Measurements from ENCODE around the gene KRTAP10-3. TPM values are rescaled to one million over a fixed set of nuclear protein-coding genes. Genes with fewer than 3 reads are reported as not detected.

KRTAP10-3 gene
- total and polyA plus RNA-seq, 2 of the 13 experiments (the other 11 are each of a cell fraction or from before 2014, with no cell fraction given), result not detected

DNA sequence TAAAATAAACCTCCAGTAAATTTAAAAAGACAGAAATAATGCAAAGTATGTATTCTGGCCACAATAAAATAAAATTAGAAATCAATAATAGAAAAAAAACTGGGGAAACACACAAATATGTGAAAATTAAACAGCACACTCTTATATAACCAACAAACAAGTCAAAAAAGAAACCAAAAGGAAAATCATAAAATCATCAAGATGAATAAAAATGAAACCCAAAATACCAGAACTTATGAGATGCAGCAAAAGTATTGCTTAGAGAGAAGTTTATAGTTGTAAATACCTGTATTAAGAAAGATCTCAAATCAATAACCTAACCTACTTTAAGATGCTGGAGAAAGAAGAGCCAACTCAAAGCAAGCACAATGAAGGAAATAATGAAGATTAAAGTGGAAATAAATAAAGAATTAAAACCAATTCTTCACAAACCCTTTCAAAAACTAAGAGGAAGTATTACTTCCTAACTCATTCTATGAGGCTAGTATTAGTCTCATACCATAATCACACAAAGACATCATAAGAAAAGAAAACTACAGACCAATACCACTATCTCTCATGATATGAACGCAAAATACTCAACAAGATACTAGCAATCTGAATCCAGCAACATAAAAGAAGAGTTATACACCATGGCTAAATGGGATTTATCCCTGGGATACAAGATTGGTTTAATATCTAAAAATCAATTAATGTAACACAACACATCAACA lies 6.4 kb upstream of the KRTAP10-3 start:
- no TSS peak for BruUV-seq (replicated peaks)
- Histone ChIP-seq H3K27ac (ENCODE audit: extremely low read length, insufficient read depth, low read length) (no peak overlapping the region), H2AFZ (ENCODE audit: low read length) (no peak overlapping the region), H3K79me2 (ENCODE audit: insufficient read depth, low read length) (no peaks in the 10 kb centered on the region), H4K20me1 (ENCODE audit: insufficient read depth, low read length) (no peaks in the 10 kb centered on the region), H3K4me2 (ENCODE audit: low read depth, low read length) (no peak overlapping the region), H3K9ac (ENCODE audit: insufficient read depth, low read depth, low read length) (no peak overlapping the region), H3K36me3 (replicated peaks in 1 of 2; ENCODE audit: control insufficient read depth in 1 of 2, insufficient read depth in 2 of 2, low read length in 2 of 2) (no peaks in the 10 kb centered on the region), H3K27me3 (ENCODE audit: control insufficient read depth in 1 of 2, insufficient read depth in 2 of 2, low read length in 2 of 2) (no peaks in the 10 kb centered on the region; a peak in 1 of 5 replicates), H3K4me3 (replicated peaks in 1 of 3; ENCODE audit: insufficient read depth in 1 of 3, low read depth in 2 of 3, low read length in 3 of 3) (no peak overlapping the region), H3K9me3 (ENCODE audit: low read length) (no peaks in the 10 kb centered on the region), H3K4me1 (ENCODE audit: insufficient read depth, low read length) (no peaks in the 10 kb centered on the region)
- intact Hi-C loops (cut with micrococcal nuclease; ENCODE audit: unreplicated experiment) (no loop called here), in situ Hi-C loops (cut with HindIII; ENCODE audit: extremely low pct_ligation_motif_present, low pct_unique_long_range_greater_than_20kb) (no loop called here)
- ATAC-seq (no peak), FAIRE-seq (no peak), DNase-seq (ENCODE audit: low spot score) (no peak)
- ChIA-PET POLR2A (no interaction called here), CTCF (ENCODE audit: low intra/inter-chr PET ratio, low total read pairs) (no interaction called here)
- 0% methylated on average over 1 of the region's 1 CpG for WGBS (ENCODE audit: low lambda C conversion rate)
- TF ChIP-seq PRMT3 (CRISPR knock-in tag; IDR thresholded peaks at IDR 0.05; ENCODE audit: borderline replicate concordance, low read depth) (no peak), ZFP90 (CRISPR knock-in tag; IDR thresholded peaks at IDR 0.05; ENCODE audit: borderline replicate concordance) (no peak), WIZ (CRISPR knock-in tag; IDR thresholded peaks at IDR 0.05) (no peak), RELA (CRISPR knock-in tag; IDR thresholded peaks at IDR 0.05) (no peak)
- TF ChIP-seq, protein P1, sequence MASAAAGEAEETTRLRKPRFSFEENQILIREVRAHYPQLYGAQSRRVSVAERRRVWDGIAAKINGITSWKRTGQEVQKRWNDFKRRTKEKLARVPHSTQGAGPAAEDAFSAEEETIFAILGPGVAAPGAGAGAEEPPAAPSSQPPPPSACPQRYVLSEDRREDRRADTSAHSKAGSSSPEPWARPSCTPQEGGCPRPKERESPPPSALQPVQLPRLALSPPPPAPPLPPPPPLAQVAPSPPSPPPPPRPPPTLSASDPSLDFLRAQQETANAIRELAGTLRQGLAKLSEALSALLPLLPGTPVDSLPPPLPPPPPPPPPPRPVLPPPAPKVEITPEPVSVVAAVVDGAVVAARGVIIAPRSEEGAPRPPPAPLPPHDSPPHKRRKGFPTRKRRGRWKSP (CRISPR knock-in tag; IDR thresholded peaks at IDR 0.05), result no peak
- TF ChIP-seq, protein P2, sequence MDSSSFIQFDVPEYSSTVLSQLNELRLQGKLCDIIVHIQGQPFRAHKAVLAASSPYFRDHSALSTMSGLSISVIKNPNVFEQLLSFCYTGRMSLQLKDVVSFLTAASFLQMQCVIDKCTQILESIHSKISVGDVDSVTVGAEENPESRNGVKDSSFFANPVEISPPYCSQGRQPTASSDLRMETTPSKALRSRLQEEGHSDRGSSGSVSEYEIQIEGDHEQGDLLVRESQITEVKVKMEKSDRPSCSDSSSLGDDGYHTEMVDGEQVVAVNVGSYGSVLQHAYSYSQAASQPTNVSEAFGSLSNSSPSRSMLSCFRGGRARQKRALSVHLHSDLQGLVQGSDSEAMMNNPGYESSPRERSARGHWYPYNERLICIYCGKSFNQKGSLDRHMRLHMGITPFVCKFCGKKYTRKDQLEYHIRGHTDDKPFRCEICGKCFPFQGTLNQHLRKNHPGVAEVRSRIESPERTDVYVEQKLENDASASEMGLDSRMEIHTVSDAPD (CRISPR knock-in tag; IDR thresholded peaks at IDR 0.05), result no peak
- TF ChIP-seq, protein P3, sequence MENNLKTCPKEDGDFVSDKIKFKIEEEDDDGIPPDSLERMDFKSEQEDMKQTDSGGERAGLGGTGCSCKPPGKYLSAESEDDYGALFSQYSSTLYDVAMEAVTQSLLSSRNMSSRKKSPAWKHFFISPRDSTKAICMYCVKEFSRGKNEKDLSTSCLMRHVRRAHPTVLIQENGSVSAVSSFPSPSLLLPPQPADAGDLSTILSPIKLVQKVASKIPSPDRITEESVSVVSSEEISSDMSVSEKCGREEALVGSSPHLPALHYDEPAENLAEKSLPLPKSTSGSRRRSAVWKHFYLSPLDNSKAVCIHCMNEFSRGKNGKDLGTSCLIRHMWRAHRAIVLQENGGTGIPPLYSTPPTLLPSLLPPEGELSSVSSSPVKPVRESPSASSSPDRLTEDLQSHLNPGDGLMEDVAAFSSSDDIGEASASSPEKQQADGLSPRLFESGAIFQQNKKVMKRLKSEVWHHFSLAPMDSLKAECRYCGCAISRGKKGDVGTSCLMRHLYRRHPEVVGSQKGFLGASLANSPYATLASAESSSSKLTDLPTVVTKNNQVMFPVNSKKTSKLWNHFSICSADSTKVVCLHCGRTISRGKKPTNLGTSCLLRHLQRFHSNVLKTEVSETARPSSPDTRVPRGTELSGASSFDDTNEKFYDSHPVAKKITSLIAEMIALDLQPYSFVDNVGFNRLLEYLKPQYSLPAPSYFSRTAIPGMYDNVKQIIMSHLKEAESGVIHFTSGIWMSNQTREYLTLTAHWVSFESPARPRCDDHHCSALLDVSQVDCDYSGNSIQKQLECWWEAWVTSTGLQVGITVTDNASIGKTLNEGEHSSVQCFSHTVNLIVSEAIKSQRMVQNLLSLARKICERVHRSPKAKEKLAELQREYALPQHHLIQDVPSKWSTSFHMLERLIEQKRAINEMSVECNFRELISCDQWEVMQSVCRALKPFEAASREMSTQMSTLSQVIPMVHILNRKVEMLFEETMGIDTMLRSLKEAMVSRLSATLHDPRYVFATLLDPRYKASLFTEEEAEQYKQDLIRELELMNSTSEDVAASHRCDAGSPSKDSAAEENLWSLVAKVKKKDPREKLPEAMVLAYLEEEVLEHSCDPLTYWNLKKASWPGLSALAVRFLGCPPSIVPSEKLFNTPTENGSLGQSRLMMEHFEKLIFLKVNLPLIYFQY (CRISPR knock-in tag; IDR thresholded peaks at IDR 0.05; ENCODE audit: borderline replicate concordance), result no peak
- TF ChIP-seq, protein P4, sequence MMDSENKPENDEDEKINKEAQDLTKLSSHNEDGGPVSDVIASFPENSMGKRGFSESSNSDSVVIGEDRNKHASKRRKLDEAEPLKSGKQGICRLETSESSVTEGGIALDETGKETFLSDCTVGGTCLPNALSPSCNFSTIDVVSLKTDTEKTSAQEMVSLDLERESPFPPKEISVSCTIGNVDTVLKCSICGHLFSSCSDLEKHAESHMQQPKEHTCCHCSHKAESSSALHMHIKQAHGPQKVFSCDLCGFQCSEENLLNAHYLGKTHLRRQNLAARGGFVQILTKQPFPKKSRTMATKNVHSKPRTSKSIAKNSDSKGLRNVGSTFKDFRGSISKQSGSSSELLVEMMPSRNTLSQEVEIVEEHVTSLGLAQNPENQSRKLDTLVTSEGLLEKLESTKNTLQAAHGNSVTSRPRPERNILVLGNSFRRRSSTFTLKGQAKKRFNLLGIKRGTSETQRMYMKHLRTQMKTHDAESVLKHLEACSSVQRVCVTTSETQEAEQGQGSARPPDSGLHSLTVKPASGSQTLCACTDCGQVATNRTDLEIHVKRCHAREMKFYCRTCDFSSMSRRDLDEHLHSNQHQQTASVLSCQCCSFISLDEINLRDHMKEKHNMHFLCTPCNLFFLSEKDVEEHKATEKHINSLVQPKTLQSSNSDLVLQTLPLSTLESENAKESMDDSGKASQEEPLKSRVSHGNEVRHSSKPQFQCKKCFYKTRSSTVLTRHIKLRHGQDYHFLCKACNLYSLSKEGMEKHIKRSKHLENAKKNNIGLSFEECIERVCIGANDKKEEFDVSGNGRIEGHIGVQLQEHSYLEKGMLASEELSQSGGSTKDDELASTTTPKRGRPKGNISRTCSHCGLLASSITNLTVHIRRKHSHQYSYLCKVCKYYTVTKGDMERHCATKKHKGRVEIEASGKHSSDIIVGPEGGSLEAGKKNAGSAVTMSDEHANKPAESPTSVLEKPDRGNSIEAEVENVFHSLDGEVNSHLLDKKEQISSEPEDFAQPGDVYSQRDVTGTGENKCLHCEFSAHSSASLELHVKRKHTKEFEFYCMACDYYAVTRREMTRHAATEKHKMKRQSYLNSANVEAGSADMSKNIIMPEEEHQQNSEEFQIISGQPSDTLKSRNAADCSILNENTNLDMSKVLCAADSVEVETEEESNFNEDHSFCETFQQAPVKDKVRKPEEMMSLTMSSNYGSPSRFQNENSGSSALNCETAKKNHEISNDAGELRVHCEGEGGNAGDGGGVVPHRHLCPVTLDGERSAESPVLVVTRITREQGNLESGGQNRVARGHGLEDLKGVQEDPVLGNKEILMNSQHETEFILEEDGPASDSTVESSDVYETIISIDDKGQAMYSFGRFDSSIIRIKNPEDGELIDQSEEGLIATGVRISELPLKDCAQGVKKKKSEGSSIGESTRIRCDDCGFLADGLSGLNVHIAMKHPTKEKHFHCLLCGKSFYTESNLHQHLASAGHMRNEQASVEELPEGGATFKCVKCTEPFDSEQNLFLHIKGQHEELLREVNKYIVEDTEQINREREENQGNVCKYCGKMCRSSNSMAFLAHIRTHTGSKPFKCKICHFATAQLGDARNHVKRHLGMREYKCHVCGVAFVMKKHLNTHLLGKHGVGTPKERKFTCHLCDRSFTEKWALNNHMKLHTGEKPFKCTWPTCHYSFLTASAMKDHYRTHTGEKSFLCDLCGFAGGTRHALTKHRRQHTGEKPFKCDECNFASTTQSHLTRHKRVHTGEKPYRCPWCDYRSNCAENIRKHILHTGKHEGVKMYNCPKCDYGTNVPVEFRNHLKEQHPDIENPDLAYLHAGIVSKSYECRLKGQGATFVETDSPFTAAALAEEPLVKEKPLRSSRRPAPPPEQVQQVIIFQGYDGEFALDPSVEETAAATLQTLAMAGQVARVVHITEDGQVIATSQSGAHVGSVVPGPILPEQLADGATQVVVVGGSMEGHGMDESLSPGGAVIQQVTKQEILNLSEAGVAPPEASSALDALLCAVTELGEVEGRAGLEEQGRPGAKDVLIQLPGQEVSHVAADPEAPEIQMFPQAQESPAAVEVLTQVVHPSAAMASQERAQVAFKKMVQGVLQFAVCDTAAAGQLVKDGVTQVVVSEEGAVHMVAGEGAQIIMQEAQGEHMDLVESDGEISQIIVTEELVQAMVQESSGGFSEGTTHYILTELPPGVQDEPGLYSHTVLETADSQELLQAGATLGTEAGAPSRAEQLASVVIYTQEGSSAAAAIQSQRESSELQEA (CRISPR knock-in tag; IDR thresholded peaks at IDR 0.05; ENCODE audit: not compliant biosample characterization), result no peak
